Esophagus squamous epithelium (tissue), 5 donors: ENCODE data around the gene PHACTR2. TPM values are rescaled to one million over a fixed set of nuclear protein-coding genes. Genes with fewer than 3 reads are reported as not detected.
A peak's percentile ranks its signal among the peaks of the same experiment; 100 is the strongest.

ENCODE experiments used
- DNase-seq: peaks from one replicate; lab custom pipeline; 2025; lab: John Stamatoyannopoulos, UW
- H3K27ac ChIP-seq, 4 donors: fragments of 200-600 bp; sonication (generic); one replicate each; pipeline ENCODE4 v1.5.1; 2016 to 2019; ENCODE audit warnings: mild to moderate bottlenecking in 1 of 4
- H3K27me3 ChIP-seq, 4 donors: fragments of 200-600 bp; sonication (generic); 1 replicate in 3 of 4; 2 replicates in 1 of 4; pipeline versions ENCODE4 v1.5.1 to v1.6.0; 2017 to 2021; ENCODE audit warnings: antibody characterized with exemption in 1 of 4
- H3K36me3 ChIP-seq, 3 donors: fragments of 200-600 bp; sonication (generic); one replicate each; pipeline ENCODE4 v1.5.1; 2016 to 2019
- H3K4me1 ChIP-seq, 3 donors: fragments of 200-600 bp; sonication (generic); one replicate each; pipeline ENCODE4 v1.5.1; 2017 to 2019
- H3K4me3 ChIP-seq, 4 donors: fragments of 200-600 bp; sonication (generic); 1 replicate in 3 of 4; 2 replicates in 1 of 4; pipeline ENCODE4 v1.5.1; 2016 to 2019; ENCODE audit warnings: mild to moderate bottlenecking in 2 of 4, moderate library complexity in 1 of 4
- H3K9me3 ChIP-seq, 3 donors: fragments of 200-600 bp; sonication (generic); one replicate each; pipeline ENCODE4 v1.5.1; 2016 to 2019
- POLR2A ChIP-seq, 4 donors: fragments of 450-650 bp; IDR thresholded peaks; one replicate each; pipeline ENCODE4 v1.6.1; 2017; ENCODE audit warnings: antibody characterized with exemption in 4 of 4, mild to moderate bottlenecking in 4 of 4, moderate library complexity in 3 of 4
- WGBS, 2 donors: methylation state at CpG; one replicate each; pipeline ENCODE4 v1.1.5; 2018; 5-methylcytosine and 5-hydroxymethylcytosine counted together
- intact Hi-C: fragments of 100-400 bp; cut with DNase I; formaldehyde crosslinking; loops from one replicate; pipeline ENCODE4 v1.15.0; 2022
- total RNA-seq, 4 donors: library from RNA; depleted of rRNA; stranded (reverse); fragments of >200 nt; gene quantifications; one replicate each; pipeline ENCODE4 v1.1.0, GENCODE V29; 2016
- TF ChIP-seq, protein P1 (sequence below), 6 experiments: fragments of 450-650 bp in 4 of 6; fragments of 200-600 bp in 2 of 6; sonication (generic) in 2 of 6; IDR thresholded peaks; one replicate each; pipeline ENCODE4 v1.5.1; 2016 to 2019; ENCODE audit warnings: antibody characterized with exemption in 6 of 6, mild to moderate bottlenecking in 4 of 6, moderate library complexity in 4 of 6
- donor health status: DM: yes; HTN: yes; CAD: no.

The PHACTR2 gene
- total RNA-seq, 4 donors from 2014 or later, result 25.1 to 76.9 (median 45.1) TPM

DNA sequence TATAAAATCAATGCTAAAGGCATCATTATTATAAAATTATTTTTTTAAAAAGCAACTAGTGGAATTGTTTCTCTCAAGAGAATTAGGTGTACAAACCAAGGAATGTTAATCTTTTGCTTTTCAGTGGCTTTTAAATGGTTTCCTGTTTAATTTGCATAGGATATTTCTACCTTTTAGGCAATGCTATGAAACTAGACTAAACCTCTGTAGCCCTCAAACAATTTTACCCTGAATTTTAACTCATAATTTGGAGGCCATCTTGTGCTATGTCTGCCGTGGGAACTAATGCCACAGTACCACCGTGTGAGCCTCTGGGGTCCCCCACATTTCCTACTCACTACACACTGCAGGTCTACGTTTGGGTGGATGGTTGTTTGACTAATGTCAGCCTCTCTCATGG is 20.6 kb downstream of the PHACTR2 start:
- intact Hi-C loops, result no loop called here
- peak overlapping the region in 1 of 4 donors; percentile 57 for H3K27ac ChIP-seq
- no peaks in the 10 kb centered on the region for H3K27me3 ChIP-seq
- H3K4me1 ChIP-seq, result peaks cover 3 to 82% (median 22%) of the 10 kb centered on the region in 3 donors
- H3K4me3 ChIP-seq, result no peak overlapping the region
- 75 to 88% methylated on average over 3 of the region's 3 CpGs for WGBS, 2 donors
- no peaks in the 10 kb centered on the region for H3K9me3 ChIP-seq
- DNase-seq, result no peak
- TF ChIP-seq, protein P1, sequence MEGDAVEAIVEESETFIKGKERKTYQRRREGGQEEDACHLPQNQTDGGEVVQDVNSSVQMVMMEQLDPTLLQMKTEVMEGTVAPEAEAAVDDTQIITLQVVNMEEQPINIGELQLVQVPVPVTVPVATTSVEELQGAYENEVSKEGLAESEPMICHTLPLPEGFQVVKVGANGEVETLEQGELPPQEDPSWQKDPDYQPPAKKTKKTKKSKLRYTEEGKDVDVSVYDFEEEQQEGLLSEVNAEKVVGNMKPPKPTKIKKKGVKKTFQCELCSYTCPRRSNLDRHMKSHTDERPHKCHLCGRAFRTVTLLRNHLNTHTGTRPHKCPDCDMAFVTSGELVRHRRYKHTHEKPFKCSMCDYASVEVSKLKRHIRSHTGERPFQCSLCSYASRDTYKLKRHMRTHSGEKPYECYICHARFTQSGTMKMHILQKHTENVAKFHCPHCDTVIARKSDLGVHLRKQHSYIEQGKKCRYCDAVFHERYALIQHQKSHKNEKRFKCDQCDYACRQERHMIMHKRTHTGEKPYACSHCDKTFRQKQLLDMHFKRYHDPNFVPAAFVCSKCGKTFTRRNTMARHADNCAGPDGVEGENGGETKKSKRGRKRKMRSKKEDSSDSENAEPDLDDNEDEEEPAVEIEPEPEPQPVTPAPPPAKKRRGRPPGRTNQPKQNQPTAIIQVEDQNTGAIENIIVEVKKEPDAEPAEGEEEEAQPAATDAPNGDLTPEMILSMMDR (IDR thresholded peaks at IDR 0.05), result no peak
- TF ChIP-seq POLR2A (IDR thresholded peaks at IDR 0.05), result no peak
- H3K36me3 ChIP-seq, result no peaks in the 10 kb centered on the region

DNA sequence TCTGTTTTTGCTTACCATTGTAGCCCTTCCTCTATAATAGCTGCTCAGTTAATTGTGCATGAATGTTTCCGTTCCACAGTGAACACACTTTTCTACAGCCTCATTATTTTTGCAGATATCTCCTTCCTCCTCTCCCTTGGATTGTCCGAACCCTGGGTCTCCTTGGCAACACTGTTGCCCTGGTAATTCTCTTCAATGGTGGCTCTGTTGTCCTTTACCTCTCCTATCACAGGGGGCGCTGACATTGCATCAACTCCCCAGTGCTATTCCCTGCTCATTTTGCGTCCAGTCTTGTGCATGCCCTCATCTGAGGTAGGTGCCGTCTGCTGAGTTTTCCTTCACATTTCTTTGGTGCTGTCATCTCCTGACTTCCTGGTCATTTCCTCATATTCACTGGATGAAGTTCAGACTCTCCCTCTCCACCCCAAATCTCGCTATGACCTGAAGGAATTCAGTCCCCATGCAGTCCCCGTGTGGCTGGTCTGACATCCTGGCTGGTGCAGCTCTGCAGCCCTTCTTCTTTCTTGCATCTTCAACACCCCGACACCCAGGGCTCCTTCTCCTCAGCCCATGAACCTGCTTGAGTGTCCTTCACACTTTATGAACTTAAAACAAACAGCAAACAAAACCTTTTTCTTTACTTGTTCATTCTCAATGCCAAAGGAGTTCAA is 21.1 kb downstream of the PHACTR2 start:
- no peak for TF ChIP-seq POLR2A (IDR thresholded peaks at IDR 0.05)
- TF ChIP-seq, protein P1 (IDR thresholded peaks at IDR 0.05), result no peak
- WGBS, 2 donors, result 92 to 95% methylated on average over 8 of the region's 8 CpGs

DNA sequence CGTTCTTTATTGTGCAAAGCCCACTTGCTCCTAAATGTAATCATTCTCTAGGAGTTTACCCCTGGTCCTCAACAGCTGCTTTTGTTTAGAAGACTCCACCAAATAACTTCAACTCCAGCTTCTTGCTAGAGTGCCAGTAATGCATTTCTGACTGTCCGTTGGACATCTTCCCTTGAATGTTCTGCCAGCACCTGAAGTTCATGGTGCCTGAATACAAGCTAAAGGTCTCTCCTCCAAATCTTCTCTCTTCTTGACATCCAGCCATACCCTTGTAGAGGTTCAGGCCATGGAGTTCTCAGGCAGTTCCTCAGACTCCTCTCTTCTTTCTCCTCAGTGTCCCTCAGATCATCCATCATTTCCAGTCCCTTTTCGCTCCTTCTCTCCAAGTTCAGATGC is 21.7 kb downstream of the PHACTR2 start:
- H3K4me3 ChIP-seq, result no peak overlapping the region
- intact Hi-C loops, result no loop called here
- no peaks in the 10 kb centered on the region for H3K36me3 ChIP-seq
- peak overlapping the region in 1 of 4 donors; percentile 9 for H3K27ac ChIP-seq
- H3K27me3 ChIP-seq, result no peaks in the 10 kb centered on the region
- H3K4me1 ChIP-seq, result peaks cover 3 to 71% (median 17%) of the 10 kb centered on the region in 3 donors
- WGBS, 2 donors, result 70 to 81% methylated on average over 3 of the region's 3 CpGs
- TF ChIP-seq POLR2A (IDR thresholded peaks at IDR 0.05), result no peak
- TF ChIP-seq, protein P1 (IDR thresholded peaks at IDR 0.05), result no peak
- DNase-seq, result no peak
- no peaks in the 10 kb centered on the region for H3K9me3 ChIP-seq

More for the DNA sequence above, 21.1 kb downstream of the PHACTR2 start:
- Histone ChIP-seq H3K36me3 (no peaks in the 10 kb centered on the region), H3K9me3 (no peaks in the 10 kb centered on the region), H3K27ac (no peak overlapping the region), H3K4me1 (peaks cover 3 to 77% (median 22%) of the 10 kb centered on the region in 3 donors), H3K4me3 (no peak overlapping the region), H3K27me3 (no peaks in the 10 kb centered on the region)
- intact Hi-C loops, result no loop called here
- no peak for DNase-seq

DNA sequence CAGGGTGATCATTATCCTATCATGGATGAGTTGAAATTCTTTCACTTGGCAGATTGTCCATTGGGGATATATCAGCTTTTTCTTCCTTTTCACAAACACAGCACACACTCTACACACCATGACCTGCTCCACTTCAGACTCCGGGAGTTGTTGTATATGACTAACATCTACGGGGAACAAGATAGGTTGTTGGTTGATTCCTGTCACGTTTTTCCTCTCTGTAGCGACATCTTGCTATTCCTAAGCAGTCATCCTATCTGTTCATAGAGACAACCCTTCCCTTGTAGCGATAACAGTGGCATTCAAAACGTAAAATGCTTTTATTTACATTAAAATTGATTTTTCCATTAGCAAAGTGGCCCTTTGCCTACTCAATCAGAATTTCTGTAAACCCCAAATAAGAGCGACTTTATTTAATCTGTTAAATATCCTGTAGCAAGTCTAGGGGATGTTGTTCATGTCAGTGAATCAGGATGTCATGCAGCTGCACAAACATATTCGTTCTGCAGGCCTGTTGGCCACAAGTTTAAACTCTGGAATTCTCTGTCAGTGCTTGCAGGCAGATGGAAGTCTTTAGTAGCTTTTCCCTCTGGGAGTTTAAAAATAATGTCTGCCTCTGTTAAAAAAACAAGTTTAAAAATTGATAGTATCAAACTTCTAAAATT is 23.1 kb downstream of the PHACTR2 start:
- WGBS, 2 donors, result 57 to 69% methylated on average over 8 of the region's 8 CpGs
- H3K9me3 ChIP-seq, result no peaks in the 10 kb centered on the region
- intact Hi-C loops, result no loop called here
- TF ChIP-seq, protein P1 (IDR thresholded peaks at IDR 0.05), result no peak
- TF ChIP-seq POLR2A (IDR thresholded peaks at IDR 0.05), result no peak
- H3K36me3 ChIP-seq, result no peaks in the 10 kb centered on the region
- H3K4me1 ChIP-seq, result peaks cover 3 to 57% (median 8%) of the 10 kb centered on the region in 3 donors
- no peaks in the 10 kb centered on the region for H3K27me3 ChIP-seq
- peak overlapping the region in 1 of 4 donors; percentile 5 for H3K4me3 ChIP-seq
- peak overlapping the region in 3 of 4 donors; percentile 34 to 60 (median 53) for H3K27ac ChIP-seq
- no peak for DNase-seq
